H1 (cell line): ENCODE measurements around the gene GUCA2B. TPM values are rescaled to one million over a fixed set of nuclear protein-coding genes. Genes with fewer than 3 reads are reported as not detected.
A peak's percentile ranks its signal among the peaks of the same experiment; 100 is the strongest.

Source experiments
- CTCF ChIA-PET: fragments of 300-600 bp; sonication (Branson Sonifier 250); formaldehyde crosslinking; loops from one replicate; lab custom pipeline; 2021; ENCODE audit not compliant: partially characterized antibody; lab: Charles Lee
- POLR2A ChIA-PET: fragments of 300-600 bp; sonication (Branson Sonifier 250); formaldehyde crosslinking; loops from one replicate; lab custom pipeline; 2021; ENCODE audit warnings: inconsistent platforms; ENCODE audit not compliant: partially characterized antibody; lab: Charles Lee
- DNase-seq, 2 experiments: peaks; one replicate each; pipeline versions ENCODE4 v3.0.0 to v3.0.0-alpha.2; 2010 to 2022; ENCODE audit warnings: low spot score in 2 of 2, low read depth in 1 of 2, mixed read lengths in 1 of 2
- FAIRE-seq: peaks from 2 replicates; lab custom pipeline; 2011; peaks lifted over from hg19 to GRCh38; lab: Jason Lieb, UNC
- H2AFZ ChIP-seq: 2 replicates; pipeline ENCODE4 v1.8.1; 2012; ENCODE audit warnings: low read length, inconsistent platforms
- H2AK5ac ChIP-seq: 2 replicates; pipeline ENCODE4 v1.6.1; 2013; ENCODE audit warnings: low read depth, low read length
- H2BK120ac ChIP-seq: replicated peaks from 2 replicates; pipeline ENCODE3; 2013; ENCODE audit warnings: low read depth, low read length, inconsistent platforms
- H2BK12ac ChIP-seq: 2 replicates; pipeline ENCODE4 v1.6.1; 2013; ENCODE audit warnings: low read depth, low read length
- H2BK15ac ChIP-seq: 2 replicates; pipeline ENCODE4 v1.6.1; 2013; ENCODE audit warnings: low read length
- H2BK20ac ChIP-seq: 2 replicates; pipeline ENCODE4 v1.6.1; 2013; ENCODE audit warnings: low read length
- H2BK5ac ChIP-seq: 2 replicates; pipeline ENCODE4 v1.6.1; 2013; ENCODE audit warnings: low read depth, low read length
- H3K14ac ChIP-seq: 2 replicates; pipeline ENCODE4 v1.6.1; 2013; ENCODE audit warnings: inconsistent platforms; ENCODE audit not compliant: insufficient read length
- H3K18ac ChIP-seq: 2 replicates; pipeline ENCODE4 v1.6.1; 2013; ENCODE audit warnings: low read length; ENCODE audit errors: extremely low read depth
- H3K23ac ChIP-seq: 2 replicates; pipeline ENCODE4 v1.6.1; 2013; ENCODE audit warnings: inconsistent platforms; ENCODE audit not compliant: insufficient read length
- H3K23me2 ChIP-seq: 2 replicates; pipeline ENCODE4 v1.6.1; 2013; ENCODE audit warnings: low read depth, low read length
- H3K27ac ChIP-seq: 2 replicates; pipeline ENCODE4 v1.6.1; 2011; ENCODE audit warnings: low read depth, low read length, inconsistent platforms
- H3K27me3 ChIP-seq, 4 experiments: replicated peaks in 1 of 4; 1 replicate in 1 of 4; 2 replicates in 3 of 4; pipeline versions ENCODE4 v1.6.1 to v1.8.1; 2011 to 2013; ENCODE audit warnings: low read length in 3 of 4, mild to moderate bottlenecking in 3 of 4, inconsistent platforms in 2 of 4, mixed read lengths in 2 of 4, moderate library complexity in 1 of 4; ENCODE audit not compliant: control insufficient read depth in 3 of 4, insufficient read depth in 3 of 4; ENCODE audit errors: extremely low read depth in 1 of 4
- H3K36me3 ChIP-seq, 4 experiments: 2 replicates each; pipeline versions ENCODE4 v1.6.1 to v1.8.1; 2011 to 2013; ENCODE audit warnings: mild to moderate bottlenecking in 4 of 4, low read length in 3 of 4, moderate library complexity in 2 of 4, control low read depth in 1 of 4, inconsistent platforms in 1 of 4; ENCODE audit not compliant: insufficient read depth in 4 of 4, control insufficient read depth in 2 of 4
- H3K4ac ChIP-seq: replicated peaks from 2 replicates; pipeline ENCODE3; 2013; ENCODE audit warnings: low read length, low read depth, mixed read lengths, inconsistent platforms; ENCODE audit not compliant: insufficient read length
- H3K4me1 ChIP-seq, 4 experiments: replicated peaks in 1 of 4; 1 replicate in 1 of 4; 2 replicates in 3 of 4; pipeline versions ENCODE4 v1.6.1 to v1.8.1; 2011 to 2013; ENCODE audit warnings: low read length in 3 of 4, inconsistent platforms in 2 of 4, mixed read lengths in 1 of 4; ENCODE audit not compliant: insufficient read depth in 4 of 4, control insufficient read depth in 3 of 4
- H3K4me2 ChIP-seq, 2 experiments: 2 replicates each; pipeline versions ENCODE4 v1.6.1 to v1.8.1; 2011 to 2013; ENCODE audit warnings: low read depth in 2 of 2, low read length in 2 of 2, control low read depth in 1 of 2, inconsistent platforms in 1 of 2, mild to moderate bottlenecking in 1 of 2; ENCODE audit not compliant: insufficient read depth in 1 of 2
- H3K4me3 ChIP-seq, 4 experiments: fragments of 200-600, 300-600 bp in 1 of 4; sonication (generic), shearing (Covaris generic), sonication (Bioruptor Twin) in 1 of 4; 2 replicates each; pipeline versions ENCODE4 v1.5.1 to v1.8.1; 2011 to 2016; ENCODE audit warnings: low read length in 4 of 4, low read depth in 3 of 4, control low read depth in 2 of 4, inconsistent platforms in 2 of 4, mild to moderate bottlenecking in 2 of 4, mixed read lengths in 1 of 4, moderate library complexity in 1 of 4; ENCODE audit not compliant: insufficient read depth in 2 of 4; ENCODE audit errors: extremely low read depth in 1 of 4
- H3K56ac ChIP-seq: replicated peaks from 2 replicates; pipeline ENCODE3; 2013; ENCODE audit warnings: low read depth, mild to moderate bottlenecking, mixed read lengths, low read length, inconsistent platforms; ENCODE audit not compliant: insufficient read length
- H3K79me1 ChIP-seq: 2 replicates; pipeline ENCODE4 v1.6.1; 2013; ENCODE audit warnings: low read depth, low read length, control low read depth
- H3K79me2 ChIP-seq, 2 experiments: 2 replicates each; pipeline versions ENCODE4 v1.6.1 to v1.8.1; 2012 to 2013; ENCODE audit warnings: low read length in 2 of 2, mild to moderate bottlenecking in 2 of 2, inconsistent platforms in 1 of 2; ENCODE audit not compliant: insufficient read depth in 2 of 2, control insufficient read depth in 1 of 2
- H3K9ac ChIP-seq, 4 experiments: replicated peaks in 1 of 4; 1 replicate in 1 of 4; 2 replicates in 3 of 4; pipeline versions ENCODE4 v1.6.1 to v1.8.1; 2011 to 2013; ENCODE audit warnings: low read depth in 3 of 4, low read length in 3 of 4, control low read depth in 2 of 4, mild to moderate bottlenecking in 2 of 4, moderate library complexity in 2 of 4, inconsistent platforms in 1 of 4; ENCODE audit errors: extremely low read depth in 1 of 4
- H3K9me3 ChIP-seq, 2 experiments: 2 replicates each; pipeline versions ENCODE4 v1.6.1 to v1.8.1; 2012 to 2013; ENCODE audit warnings: mild to moderate bottlenecking in 2 of 2, moderate library complexity in 2 of 2, control low read depth in 1 of 2, inconsistent platforms in 1 of 2, low read depth in 1 of 2, low read length in 1 of 2, mixed read lengths in 1 of 2; ENCODE audit not compliant: insufficient read depth in 2 of 2
- H4K20me1 ChIP-seq, 2 experiments: replicated peaks in 1 of 2; 2 replicates each; pipeline versions ENCODE3 to v1.8.1; 2011 to 2013; ENCODE audit warnings: inconsistent platforms in 2 of 2, low read length in 2 of 2, mild to moderate bottlenecking in 1 of 2; ENCODE audit not compliant: insufficient read depth in 2 of 2, control insufficient read depth in 1 of 2
- H4K5ac ChIP-seq: 2 replicates; pipeline ENCODE4 v1.6.1; 2013; ENCODE audit warnings: low read length, low read depth, mixed read lengths, inconsistent platforms; ENCODE audit not compliant: insufficient read length
- H4K8ac ChIP-seq: 2 replicates; pipeline ENCODE4 v1.8.0; 2013; ENCODE audit warnings: mild to moderate bottlenecking, moderate library complexity, low read length, inconsistent platforms; ENCODE audit not compliant: insufficient read depth; ENCODE audit errors: extremely low read depth
- H4K91ac ChIP-seq: replicated peaks from 2 replicates; pipeline ENCODE3; 2013; ENCODE audit warnings: low read length, mixed read lengths, inconsistent platforms; ENCODE audit not compliant: insufficient read length
- KDM1A ChIP-seq: fragments of 200-600, 300-600 bp; sonication (generic); IDR thresholded peaks from 2 replicates; pipeline ENCODE4 v1.7.1; 2016; ENCODE audit warnings: mild to moderate bottlenecking, low read length, borderline replicate concordance
- KDM5A ChIP-seq: fragments of 200-600 bp; IDR thresholded peaks from 2 replicates; pipeline ENCODE4 v1.7.1; 2012; ENCODE audit warnings: mild to moderate bottlenecking, low read length, inconsistent platforms, mixed read lengths
- RAD21 ChIP-seq, 2 experiments: IDR thresholded peaks in 1 of 2; conservative IDR thresholded peaks in 1 of 2; 2 replicates each; pipeline ENCODE4 v1.6.1; 2011; ENCODE audit warnings: low read depth in 2 of 2, low read length in 2 of 2, improper control_type of control experiment in 1 of 2, inconsistent platforms in 1 of 2, mild to moderate bottlenecking in 1 of 2, moderate library complexity in 1 of 2
- SUZ12 ChIP-seq: fragments of 200-600 bp; sonication (generic); IDR thresholded peaks from 2 replicates; pipeline ENCODE4 v1.6.1; 2012; ENCODE audit warnings: mild to moderate bottlenecking, inconsistent platforms, low read length, moderate library complexity, mixed read lengths
- TAF7 ChIP-seq: optimal IDR thresholded peaks from 2 replicates; pipeline ENCODE3; 2011; ENCODE audit warnings: low read depth, mild to moderate bottlenecking, inconsistent platforms, low read length, moderate library complexity, borderline replicate concordance
- WGBS, 2 experiments: shearing (Covaris generic) in 1 of 2; methylation state at CpG; one replicate each; pipeline versions ENCODE4 v1.1.6 to v1.1.7; 2013 to 2015; ENCODE audit warnings: low lambda C conversion rate in 2 of 2, mixed read lengths in 2 of 2, inconsistent platforms in 1 of 2, low coverage in 1 of 2, missing lambda C conversion rate in 1 of 2; ENCODE audit not compliant: insufficient replicate concordance in 2 of 2, insufficient coverage in 1 of 2, insufficient read length in 1 of 2; ENCODE audit errors: extremely low coverage in 1 of 2, missing lambda C conversion rate in 1 of 2; 5-methylcytosine and 5-hydroxymethylcytosine counted together
- polyA plus RNA-seq, 7 experiments: library from polyadenylated mRNA; depleted of rRNA in 3 of 7; stranded (reverse) in 5 of 7; unstranded in 2 of 7; fragments of >200 nt in 5 of 7; fragments of 200-250 nt in 2 of 7; gene quantifications; 1 replicate in 5 of 7; 2 replicates in 1 of 7; 4 replicates in 1 of 7; pipeline versions ENCODE4 v1.2.1 to v1.2.3, GENCODE V29; 2011 to 2013; ENCODE audit warnings: missing spikeins in 2 of 7, mixed read lengths in 2 of 7
- total RNA-seq: library from RNA; stranded (reverse); fragmentation: NEBNext Ultra II Directional; extraction: Animal tissue kit (Norgen Biotek cat#: 25700); gene quantifications from 2 replicates; pipeline ENCODE4 v1.2.1, GENCODE V29; 2021
- TF ChIP-seq, protein P1 (sequence below): IDR thresholded peaks from 2 replicates; pipeline ENCODE4 v1.6.1; 2012; ENCODE audit warnings: low read length, inconsistent platforms

The GUCA2B gene
- total and polyA plus RNA-seq, 2 of the 8 experiments (the other 6 are each of a cell fraction or from before 2014, with no cell fraction given) = not detected

DNA sequence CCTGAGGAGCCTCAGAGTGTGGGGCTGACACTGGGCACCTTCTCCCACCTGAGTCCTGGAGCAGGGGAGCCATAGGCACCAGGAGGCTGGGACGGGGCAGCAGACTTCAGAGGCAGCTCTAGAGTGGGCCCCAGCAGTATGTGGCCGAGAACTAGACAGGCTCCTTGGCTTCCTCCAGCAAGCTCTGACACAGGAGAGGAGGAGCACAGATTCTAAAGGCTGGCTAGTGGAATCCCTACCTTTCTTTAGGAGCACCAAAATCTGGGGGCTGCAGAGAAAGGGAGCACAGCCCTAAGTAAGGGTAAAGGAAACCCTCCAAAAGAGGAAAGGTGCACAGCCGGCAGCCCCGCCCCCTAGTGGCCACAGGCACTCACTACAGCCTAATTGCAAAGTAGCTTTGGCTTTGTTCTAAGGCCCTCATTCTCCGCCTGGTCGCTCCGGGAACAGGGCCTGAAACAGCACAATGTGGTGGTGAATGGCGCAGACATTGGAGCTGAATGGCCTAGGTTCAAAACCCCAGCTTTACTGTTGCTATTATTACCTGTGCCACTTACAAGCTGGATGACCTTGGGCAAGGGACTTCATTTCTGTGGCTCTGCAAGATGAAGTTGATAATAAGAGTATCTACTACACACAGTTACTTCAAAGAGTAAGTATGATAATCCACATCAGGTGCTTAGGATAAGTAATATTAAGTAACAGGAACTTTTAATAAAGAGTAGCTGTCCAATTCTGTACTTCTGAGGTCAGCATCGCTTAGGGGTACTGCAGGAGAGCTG is 20.1 kb downstream of the GUCA2B start:
- Histone ChIP-seq H4K91ac (no peak overlapping the region), H2AK5ac (no peak overlapping the region), H4K5ac (no peak overlapping the region), H3K9ac (no peak overlapping the region), H2AFZ (no peak overlapping the region), H4K8ac (0 out of 2 replicates have a peak overlapping the region, but pooled peaks have one; percentile 4), H3K79me1 (no peaks in the 10 kb centered on the region), H2BK15ac (no peak overlapping the region), H3K56ac (no peak overlapping the region), H3K14ac (no peak overlapping the region), H3K4ac (no peak overlapping the region), H2BK120ac (no peak overlapping the region), H3K23me2 (no peaks in the 10 kb centered on the region), H3K36me3 (no peaks in the 10 kb centered on the region; a peak in 1 of 8 replicates), H4K20me1 (no peaks in the 10 kb centered on the region), H3K27ac (no peak overlapping the region), H3K4me3 (no peak overlapping the region), H3K18ac (no peak overlapping the region), H3K4me1 (peaks cover 0 to 7% (median 3%) of the 10 kb centered on the region in 4 experiments; a peak in 2 of 7 replicates), H2BK12ac (no peak overlapping the region), H3K27me3 (no peaks in the 10 kb centered on the region), H2BK20ac (no peak overlapping the region), H3K9me3 (no peaks in the 10 kb centered on the region), H3K79me2 (no peaks in the 10 kb centered on the region), H2BK5ac (peak overlapping the region; percentile 57; the same call in 1 of the 2 replicates), H3K4me2 (no peak overlapping the region), H3K23ac (no peak overlapping the region)
- 54% methylated on average over 9 of the region's 9 CpGs; no CpG with 5 or more reads in 1 of the 2 experiments for WGBS, 2 experiments
- ChIA-PET POLR2A (interaction anchor here (1.1 to 1.4 kb wide), 2 partner anchors 30 to 156 kb away, joined by 3 to 4 read pairs; no protein-coding TSS in a partner anchor), CTCF (interaction anchor here (0.5 to 7.9 kb wide), 58 partner anchors 8 to 658 kb away, joined by 3 to 77 read pairs (median 4); partner anchors contain the start of genes CLDN19 and GUCA2A)
- FAIRE-seq (peak; percentile 52), DNase-seq (peak in 1 of 2 experiments; percentile 91)
- TF ChIP-seq TAF7 (no peak), KDM1A (no peak), KDM5A (no peak), SUZ12 (no peak), RAD21 (IDR thresholded peaks at IDR 0.05 in 1 of 2, conservative IDR thresholded peaks at IDR 0.05 in 1 of 2; ENCODE audit: low read depth in 2 of 2, low read length in 2 of 2) (peak; percentile 63 to 70)
- TF ChIP-seq, protein P1, sequence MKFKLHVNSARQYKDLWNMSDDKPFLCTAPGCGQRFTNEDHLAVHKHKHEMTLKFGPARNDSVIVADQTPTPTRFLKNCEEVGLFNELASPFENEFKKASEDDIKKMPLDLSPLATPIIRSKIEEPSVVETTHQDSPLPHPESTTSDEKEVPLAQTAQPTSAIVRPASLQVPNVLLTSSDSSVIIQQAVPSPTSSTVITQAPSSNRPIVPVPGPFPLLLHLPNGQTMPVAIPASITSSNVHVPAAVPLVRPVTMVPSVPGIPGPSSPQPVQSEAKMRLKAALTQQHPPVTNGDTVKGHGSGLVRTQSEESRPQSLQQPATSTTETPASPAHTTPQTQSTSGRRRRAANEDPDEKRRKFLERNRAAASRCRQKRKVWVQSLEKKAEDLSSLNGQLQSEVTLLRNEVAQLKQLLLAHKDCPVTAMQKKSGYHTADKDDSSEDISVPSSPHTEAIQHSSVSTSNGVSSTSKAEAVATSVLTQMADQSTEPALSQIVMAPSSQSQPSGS = no peak
